Liver (tissue), 9 donors: ENCODE results near the gene MYO1H. TPM values are rescaled to one million over a fixed set of nuclear protein-coding genes. Genes with fewer than 3 reads are reported as not detected.

ENCODE experiments used
- DNase-seq: peaks from one replicate; pipeline ENCODE4 v3.0.0-alpha.2; 2017; ENCODE audit warnings: low spot score
- H3K27ac ChIP-seq, 2 donors: one replicate each; pipeline ENCODE4 v1.7.0; 2013; ENCODE audit warnings: inconsistent platforms in 2 of 2, low read length in 2 of 2, control low read depth in 1 of 2, low read depth in 1 of 2, mild to moderate bottlenecking in 1 of 2
- H3K27me3 ChIP-seq, 4 donors: one replicate each; pipeline versions ENCODE4 v1.6.1 to v1.7.0; 2013; ENCODE audit warnings: low read length in 3 of 4, inconsistent platforms in 1 of 4, mild to moderate bottlenecking in 1 of 4, moderate library complexity in 1 of 4; ENCODE audit not compliant: control insufficient read depth in 4 of 4, insufficient read depth in 4 of 4
- H3K36me3 ChIP-seq, 4 donors: one replicate each; pipeline versions ENCODE4 v1.6.1 to v1.7.0; 2013; ENCODE audit warnings: low read length in 3 of 4, mild to moderate bottlenecking in 3 of 4, low read depth in 1 of 4, moderate library complexity in 1 of 4; ENCODE audit not compliant: control insufficient read depth in 4 of 4, insufficient read depth in 3 of 4
- H3K4me1 ChIP-seq, 4 donors: one replicate each; pipeline versions ENCODE4 v1.6.1 to v1.7.0; 2013; ENCODE audit warnings: low read length in 3 of 4, mild to moderate bottlenecking in 3 of 4, moderate library complexity in 1 of 4; ENCODE audit not compliant: control insufficient read depth in 4 of 4, insufficient read depth in 4 of 4
- H3K4me3 ChIP-seq, 3 donors: one replicate each; pipeline versions ENCODE4 v1.6.1 to v1.7.0; 2013; ENCODE audit warnings: low read length in 3 of 3, control low read depth in 1 of 3, low read depth in 1 of 3, mild to moderate bottlenecking in 1 of 3
- H3K9ac ChIP-seq, 2 donors: one replicate each; pipeline ENCODE4 v1.7.0; 2013; ENCODE audit warnings: low read length in 2 of 2, mild to moderate bottlenecking in 2 of 2, moderate library complexity in 2 of 2, control low read depth in 1 of 2, low read depth in 1 of 2
- H3K9me3 ChIP-seq, 4 donors: one replicate each; pipeline versions ENCODE4 v1.6.1 to v1.7.0; 2013; ENCODE audit warnings: low read length in 3 of 4; ENCODE audit not compliant: control insufficient read depth in 4 of 4
- ATF3 ChIP-seq: IDR thresholded peaks from 2 replicates; pipeline ENCODE4 v1.6.1; 2016; ENCODE audit warnings: antibody characterized with exemption
- CTCF ChIP-seq: fragments of 150-350 bp; IDR thresholded peaks from 2 replicates; pipeline ENCODE4 v1.5.1; 2017; ENCODE audit warnings: improper control_type of control experiment, low read depth, low read length; ENCODE audit not compliant: missing input control
- FOXA1 ChIP-seq: IDR thresholded peaks from 2 replicates; pipeline ENCODE4 v1.6.1; 2016; ENCODE audit warnings: antibody characterized with exemption
- GABPA ChIP-seq, 2 donors: IDR thresholded peaks in 1 of 2; conservative IDR thresholded peaks in 1 of 2; 2 replicates each; pipeline ENCODE4 v1.6.1; 2016; ENCODE audit warnings: antibody characterized with exemption in 2 of 2, mild to moderate bottlenecking in 1 of 2, moderate library complexity in 1 of 2
- HNF4G ChIP-seq: IDR thresholded peaks from 2 replicates; pipeline ENCODE4 v1.6.1; 2016; ENCODE audit warnings: antibody characterized with exemption
- JUND ChIP-seq, 2 donors: IDR thresholded peaks; 2 replicates each; pipeline ENCODE4 v1.6.1; 2016; ENCODE audit warnings: antibody characterized with exemption in 2 of 2
- NR2F2 ChIP-seq: IDR thresholded peaks from 2 replicates; pipeline ENCODE4 v1.6.1; 2016; ENCODE audit warnings: antibody characterized with exemption
- RAD21 ChIP-seq, 2 donors: IDR thresholded peaks; 2 replicates each; pipeline ENCODE4 v1.6.1; 2016; ENCODE audit warnings: antibody characterized with exemption in 2 of 2, mild to moderate bottlenecking in 2 of 2
- REST ChIP-seq: IDR thresholded peaks from 2 replicates; pipeline ENCODE4 v1.6.1; 2016; ENCODE audit warnings: antibody characterized with exemption, mild to moderate bottlenecking
- RXRA ChIP-seq, 2 donors: IDR thresholded peaks; 2 replicates each; pipeline ENCODE4 v1.6.1; 2017 to 2018; ENCODE audit warnings: antibody characterized with exemption in 2 of 2, mild to moderate bottlenecking in 1 of 2
- SP1 ChIP-seq: IDR thresholded peaks from 2 replicates; pipeline ENCODE4 v1.6.1; 2018; ENCODE audit warnings: antibody characterized with exemption, mild to moderate bottlenecking
- YY1 ChIP-seq: IDR thresholded peaks from 2 replicates; pipeline ENCODE4 v1.6.1; 2016; ENCODE audit warnings: antibody characterized with exemption, mild to moderate bottlenecking
- ZBTB33 ChIP-seq: IDR thresholded peaks from 2 replicates; pipeline ENCODE4 v1.6.1; 2016; ENCODE audit warnings: antibody characterized with exemption
- WGBS: extraction: QIAGEN DNeasy Blood & Tissue Kit; methylation state at CpG from one replicate; pipeline ENCODE4 v1.1.7; 2013; 5-methylcytosine and 5-hydroxymethylcytosine counted together
- polyA plus RNA-seq, 2 donors: library from polyadenylated mRNA; stranded (reverse) in 1 of 2; unstranded in 1 of 2; fragments of 200-250 nt in 1 of 2; fragments of >200 nt in 1 of 2; fragmentation: Nextera tagmentation in 1 of 2; extraction: Ambion mirVana in 1 of 2; gene quantifications; one replicate each; pipeline versions ENCODE4 v1.2.1 to v1.2.3, GENCODE V29; 2013 to 2015
- total RNA-seq, 2 donors: library from RNA; depleted of rRNA; stranded (reverse); fragments of >200 nt; gene quantifications; one replicate each; pipeline ENCODE4 v1.2.3, GENCODE V29; 2014
- donor health status: healthy.
- donor health status: healthy.
- donor health status: healthy.
- donor health status: healthy.
- donor health status: healthy.

Gene MYO1H
- total and polyA plus RNA-seq, 4 donors, result not detected

- H3K27me3 ChIP-seq, result no peaks in the 10 kb centered on the region
- TF ChIP-seq YY1 (no peak), RAD21 (IDR thresholded peaks at IDR 0.05) (no peak), NR2F2 (no peak), ATF3 (no peak), RXRA (IDR thresholded peaks at IDR 0.05) (no peak), GABPA (IDR thresholded peaks at IDR 0.05 in 1 of 2, conservative IDR thresholded peaks at IDR 0.05 in 1 of 2) (no peak), SP1 (no peak), HNF4G (no peak), JUND (IDR thresholded peaks at IDR 0.05) (no peak)
- no peak overlapping the region for H3K4me3 ChIP-seq
- DNase-seq, result no peak
- WGBS, result 79% methylated on average over 17 of the region's 17 CpGs
- no peaks in the 10 kb centered on the region for H3K4me1 ChIP-seq
- H3K27ac ChIP-seq, result no peak overlapping the region
- no peak overlapping the region for H3K9ac ChIP-seq
- no peaks in the 10 kb centered on the region for H3K36me3 ChIP-seq
- H3K9me3 ChIP-seq, result no peaks in the 10 kb centered on the region
Measured at GRCh38 chr12:109435428-109436187, 87.9 kb downstream of the MYO1H start.

GRCh38 chr12:109436188-109436560, 88.5 kb downstream of the MYO1H start:
- Histone ChIP-seq H3K27me3 (no peaks in the 10 kb centered on the region), H3K4me3 (no peak overlapping the region), H3K27ac (no peak overlapping the region), H3K9ac (no peak overlapping the region), H3K4me1 (no peaks in the 10 kb centered on the region), H3K36me3 (no peaks in the 10 kb centered on the region), H3K9me3 (no peaks in the 10 kb centered on the region)
- TF ChIP-seq SP1 (no peak), YY1 (no peak), JUND (IDR thresholded peaks at IDR 0.05) (no peak), FOXA1 (no peak), ZBTB33 (no peak), REST (no peak), RXRA (IDR thresholded peaks at IDR 0.05) (no peak)
- no peak for DNase-seq
- WGBS, result 70% methylated on average over 7 of the region's 7 CpGs

GRCh38 chr12:109439181-109439580, 91.5 kb downstream of the MYO1H start:
- Histone ChIP-seq H3K27me3 (no peaks in the 10 kb centered on the region), H3K4me1 (no peaks in the 10 kb centered on the region), H3K4me3 (no peak overlapping the region), H3K27ac (no peak overlapping the region), H3K9me3 (no peaks in the 10 kb centered on the region), H3K9ac (no peak overlapping the region), H3K36me3 (no peaks in the 10 kb centered on the region)
- WGBS, result 89% methylated on average over 6 of the region's 6 CpGs
- DNase-seq, result no peak
- no peak for TF ChIP-seq CTCF
- TF ChIP-seq SP1, result no peak
- TF ChIP-seq RAD21 (IDR thresholded peaks at IDR 0.05), result no peak
- TF ChIP-seq ZBTB33, result no peak
- no peak for TF ChIP-seq RXRA (IDR thresholded peaks at IDR 0.05)
- no peak for TF ChIP-seq NR2F2
